Astrocyte (in vitro differentiated cells and primary cell): ENCODE results near the gene HDAC8. TPM values are rescaled to one million over a fixed set of nuclear protein-coding genes. Genes with fewer than 3 reads are reported as not detected.

Experiments
- DNase-seq: peaks from one replicate; pipeline ENCODE4 v3.0.0-alpha.2; 2010; ENCODE audit warnings: low read depth
- FAIRE-seq: peaks from 2 replicates; lab custom pipeline; 2011; peaks lifted over from hg19 to GRCh38; lab: Jason Lieb, UNC
- H2AFZ ChIP-seq: 2 replicates; pipeline ENCODE4 v1.6.0; 2012; ENCODE audit warnings: low read depth, low read length, inconsistent platforms
- H3K27ac ChIP-seq: 2 replicates; pipeline ENCODE4 v1.5.1; 2011; ENCODE audit warnings: low read depth, low read length, inconsistent platforms
- H3K27me3 ChIP-seq: 2 replicates; pipeline ENCODE4 v1.6.0; 2011; ENCODE audit warnings: low read length, inconsistent platforms; ENCODE audit not compliant: insufficient read depth
- H3K36me3 ChIP-seq: 2 replicates; pipeline ENCODE4 v1.5.1; 2011; ENCODE audit warnings: low read length, inconsistent platforms; ENCODE audit not compliant: insufficient read depth
- H3K4me1 ChIP-seq: 2 replicates; pipeline ENCODE4 v1.5.1; 2011; ENCODE audit warnings: low read length, inconsistent platforms; ENCODE audit not compliant: insufficient read depth
- H3K4me2 ChIP-seq: 2 replicates; pipeline ENCODE4 v1.6.0; 2012; ENCODE audit warnings: low read length, inconsistent platforms
- H3K4me3 ChIP-seq: 2 replicates; pipeline ENCODE4 v1.5.1; 2011; ENCODE audit warnings: low read depth, mild to moderate bottlenecking, low read length, inconsistent platforms; ENCODE audit not compliant: insufficient read depth
- H3K79me2 ChIP-seq: 2 replicates; pipeline ENCODE4 v1.6.0; 2012; ENCODE audit warnings: mild to moderate bottlenecking, low read length, inconsistent platforms; ENCODE audit not compliant: insufficient read depth
- H3K9ac ChIP-seq: 2 replicates; pipeline ENCODE4 v1.6.0; 2012; ENCODE audit warnings: mild to moderate bottlenecking, low read length, inconsistent platforms
- H3K9me3 ChIP-seq: 2 replicates; pipeline ENCODE4 v1.5.1; 2012; ENCODE audit warnings: low read depth, mild to moderate bottlenecking, low read length, inconsistent platforms; ENCODE audit not compliant: insufficient read depth
- H4K20me1 ChIP-seq: 2 replicates; pipeline ENCODE4 v1.6.0; 2012; ENCODE audit warnings: low read length, inconsistent platforms; ENCODE audit not compliant: insufficient read depth
- H3K27ac Mint-ChIP-seq: one replicate; pipeline ENCODE4 v1.8.0; 2021; ENCODE audit warnings: mild to moderate bottlenecking, mixed read lengths; ENCODE audit not compliant: unreplicated experiment
- H3K27me3 Mint-ChIP-seq: one replicate; pipeline ENCODE4 v1.8.0; 2021; ENCODE audit warnings: low read depth, mixed read lengths; ENCODE audit not compliant: unreplicated experiment
- H3K36me3 Mint-ChIP-seq: one replicate; pipeline ENCODE4 v1.8.0; 2021; ENCODE audit warnings: low read depth, mixed read lengths; ENCODE audit not compliant: unreplicated experiment
- H3K4me1 Mint-ChIP-seq: one replicate; pipeline ENCODE4 v1.8.0; 2021; ENCODE audit warnings: low read depth, mixed read lengths; ENCODE audit not compliant: unreplicated experiment
- H3K4me3 Mint-ChIP-seq: one replicate; pipeline ENCODE4 v1.8.0; 2021; ENCODE audit warnings: mild to moderate bottlenecking, moderate library complexity, mixed read lengths; ENCODE audit not compliant: unreplicated experiment
- H3K9me3 Mint-ChIP-seq: one replicate; pipeline ENCODE4 v1.8.0; 2021; ENCODE audit warnings: mild to moderate bottlenecking, mixed read lengths; ENCODE audit not compliant: unreplicated experiment
- CTCF ChIP-seq: IDR thresholded peaks from 2 replicates; pipeline ENCODE4 v1.5.1; 2011; ENCODE audit warnings: low read depth, mild to moderate bottlenecking, inconsistent platforms, low read length, moderate library complexity; ENCODE audit not compliant: insufficient read depth
- EZH2 ChIP-seq: IDR thresholded peaks from 2 replicates; pipeline ENCODE4 v1.6.1; 2012; ENCODE audit warnings: mild to moderate bottlenecking, low read length, inconsistent platforms; ENCODE audit not compliant: insufficient read depth
- total RNA-seq: library from RNA; stranded (reverse); gene quantifications from 2 replicates; pipeline ENCODE4 v1.2.1, GENCODE V29; 2021

The HDAC8 gene
- total RNA-seq, 1 donor from 2014 or later, result 23.6 TPM

GRCh38 chrX:72621163-72621562 is 48.5 kb upstream of the HDAC8 start:
- Mint-ChIP-seq H3K36me3 (no peaks in the 10 kb centered on the region), H3K27me3 (no peaks in the 10 kb centered on the region), H3K27ac (no peak overlapping the region), H3K9me3 (no peaks in the 10 kb centered on the region), H3K4me1 (peaks cover 17% of the 10 kb centered on the region), H3K4me3 (no peak overlapping the region)
- peak overlapping the region; percentile 50 for H2AFZ ChIP-seq
- H3K4me1 ChIP-seq, result peaks cover 27% of the 10 kb centered on the region
- H3K79me2 ChIP-seq, result no peaks in the 10 kb centered on the region
- DNase-seq (no peak), FAIRE-seq (no peak)
- H3K4me3 ChIP-seq, result peak overlapping the region; percentile 23
- TF ChIP-seq EZH2 (no peak), CTCF (no peak)
- H3K27ac ChIP-seq, result peak overlapping the region; percentile 84
- H3K36me3 ChIP-seq, result no peaks in the 10 kb centered on the region
- H4K20me1 ChIP-seq, result no peaks in the 10 kb centered on the region
- peak overlapping the region; percentile 71 for H3K4me2 ChIP-seq
- no peaks in the 10 kb centered on the region for H3K27me3 ChIP-seq
- H3K9ac ChIP-seq, result peak overlapping the region; percentile 60
- H3K9me3 ChIP-seq, result no peaks in the 10 kb centered on the region

- Mint-ChIP-seq H3K9me3 (no peaks in the 10 kb centered on the region), H3K27ac (peak overlapping the region; percentile 83), H3K4me3 (no peak overlapping the region), H3K27me3 (no peaks in the 10 kb centered on the region), H3K36me3 (no peaks in the 10 kb centered on the region), H3K4me1 (peaks cover 17% of the 10 kb centered on the region)
- H3K4me3 ChIP-seq, result peak overlapping the region; percentile 42
- H3K27me3 ChIP-seq, result no peaks in the 10 kb centered on the region
- no peaks in the 10 kb centered on the region for H3K79me2 ChIP-seq
- no peaks in the 10 kb centered on the region for H4K20me1 ChIP-seq
- DNase-seq, result peak; percentile 84
- peak overlapping the region; percentile 84 for H3K27ac ChIP-seq
- FAIRE-seq, result no peak
- H3K4me1 ChIP-seq, result peaks cover 27% of the 10 kb centered on the region
- H3K4me2 ChIP-seq, result peak overlapping the region; percentile 71
- no peaks in the 10 kb centered on the region for H3K36me3 ChIP-seq
- TF ChIP-seq EZH2 (no peak), CTCF (no peak)
- peak overlapping the region; percentile 69 for H3K9ac ChIP-seq
- no peaks in the 10 kb centered on the region for H3K9me3 ChIP-seq
- peak overlapping the region; percentile 50 for H2AFZ ChIP-seq
Observed at GRCh38 chrX:72620550-72621145, 48.0 kb upstream of the HDAC8 start.

GRCh38 chrX:72609313-72609712 is 36.7 kb upstream of the HDAC8 start:
- FAIRE-seq, result peak; percentile 99
- H3K4me3 Mint-ChIP-seq, result no peak overlapping the region

More at GRCh38 chrX:72609313-72609712, 36.7 kb upstream of the HDAC8 start:
- H3K79me2 ChIP-seq, result no peaks in the 10 kb centered on the region
- H3K4me1 ChIP-seq, result no peaks in the 10 kb centered on the region
- Mint-ChIP-seq H3K4me1 (no peaks in the 10 kb centered on the region), H3K9me3 (no peaks in the 10 kb centered on the region), H3K27me3 (no peaks in the 10 kb centered on the region), H3K36me3 (no peaks in the 10 kb centered on the region), H3K27ac (no peak overlapping the region)
- H2AFZ ChIP-seq, result no peak overlapping the region
- H4K20me1 ChIP-seq, result no peaks in the 10 kb centered on the region
- H3K27ac ChIP-seq, result no peak overlapping the region
- H3K36me3 ChIP-seq, result no peaks in the 10 kb centered on the region
- H3K4me3 ChIP-seq, result no peak overlapping the region
- DNase-seq, result no peak
- no peak overlapping the region for H3K9ac ChIP-seq
- no peak for TF ChIP-seq CTCF
- TF ChIP-seq EZH2, result no peak
- no peak overlapping the region for H3K4me2 ChIP-seq
- H3K27me3 ChIP-seq, result no peaks in the 10 kb centered on the region
- H3K9me3 ChIP-seq, result no peaks in the 10 kb centered on the region
